A673 (cell line): ENCODE measurements around the gene MRM1. TPM values are rescaled to one million over a fixed set of nuclear protein-coding genes. Genes with fewer than 3 reads are reported as not detected.

Experiments used
- BruUV-seq: library from RNA; stranded (reverse); fragments of 400-500 nt; replicated peaks from 2 replicates; lab custom pipeline; 2021; lab: Mats Ljungman, UMichigan
- CTCF ChIA-PET: fragments of 300-600 bp; sonication (Branson Sonifier 250); formaldehyde crosslinking; loops from one replicate; lab custom pipeline; 2022; ENCODE audit warnings: antibody characterized with exemption; lab: Charles Lee
- POLR2A ChIA-PET: fragments of 300-600 bp; sonication (Branson Sonifier 250); formaldehyde crosslinking; loops from one replicate; lab custom pipeline; 2022; ENCODE audit warnings: antibody characterized with exemption; ENCODE audit not compliant: low non-redundant PET; lab: Charles Lee
- DNase-seq: peaks from one replicate; pipeline ENCODE4 v3.0.0-alpha.2; 2015; ENCODE audit warnings: low spot score
- H3K27ac ChIP-seq: fragments of 200-600 bp; sonication (generic); 2 replicates; pipeline ENCODE4 v1.5.1; 2016; ENCODE audit warnings: mixed run types, low read depth, mild to moderate bottlenecking, mixed read lengths, antibody characterized with exemption, low read length; ENCODE audit not compliant: poor library complexity, severe bottlenecking
- H3K27me3 ChIP-seq: fragments of 200-600 bp; sonication (generic); replicated peaks from 2 replicates; pipeline ENCODE4 v1.6.1; 2017; ENCODE audit warnings: mixed run types, low read depth, mild to moderate bottlenecking, mixed read lengths, antibody characterized with exemption, low read length; ENCODE audit not compliant: insufficient read depth, poor library complexity
- H3K36me3 ChIP-seq: fragments of 200-600 bp; sonication (generic); 2 replicates; pipeline ENCODE4 v1.6.1; 2016; ENCODE audit warnings: mixed run types, mild to moderate bottlenecking, mixed read lengths, antibody characterized with exemption, low read length; ENCODE audit not compliant: insufficient read depth, poor library complexity, severe bottlenecking
- H3K4me1 ChIP-seq: fragments of 200-600 bp; sonication (generic); 2 replicates; pipeline ENCODE4 v1.6.1; 2017; ENCODE audit warnings: mixed run types, mild to moderate bottlenecking, mixed read lengths, antibody characterized with exemption, low read length; ENCODE audit not compliant: insufficient read depth, poor library complexity, severe bottlenecking
- H3K4me3 ChIP-seq: fragments of 200-600 bp; sonication (generic); 2 replicates; pipeline ENCODE4 v1.5.1; 2016; ENCODE audit warnings: low read depth, mixed run types, mild to moderate bottlenecking, mixed read lengths, low read length; ENCODE audit not compliant: poor library complexity, severe bottlenecking
- H3K9me3 ChIP-seq: fragments of 200-600 bp; sonication (generic); 2 replicates; pipeline ENCODE4 v1.6.1; 2016; ENCODE audit warnings: mixed run types, low read depth, mild to moderate bottlenecking, mixed read lengths, antibody characterized with exemption, low read length; ENCODE audit not compliant: poor library complexity, severe bottlenecking
- CTCF ChIP-seq: fragments of 300-800, 200-600 bp; sonication (generic); conservative IDR thresholded peaks from 2 replicates; pipeline ENCODE4 v1.5.1; 2017; ENCODE audit warnings: low read depth, mild to moderate bottlenecking, antibody characterized with exemption, low read length, moderate library complexity, mixed read lengths
- EZH2 ChIP-seq: fragments of 200-600 bp; sonication (generic); IDR thresholded peaks from 2 replicates; pipeline ENCODE4 v1.6.1; 2017; ENCODE audit warnings: borderline replicate concordance, low read depth, mild to moderate bottlenecking, mixed read lengths, antibody characterized with exemption, low read length; ENCODE audit not compliant: poor library complexity, severe bottlenecking
- intact Hi-C: fragments of 100-400 bp; cut with micrococcal nuclease; formaldehyde crosslinking; loops from one replicate; pipeline ENCODE4 v1.10.0; 2022; ENCODE audit not compliant: unreplicated experiment
- total RNA-seq: library from RNA; stranded (reverse); gene quantifications from 2 replicates; pipeline ENCODE4 v1.2.3, GENCODE V29; 2021

The MRM1 gene
- total RNA-seq, 1 experiment from 2014 or later = 6.5 TPM

DNA sequence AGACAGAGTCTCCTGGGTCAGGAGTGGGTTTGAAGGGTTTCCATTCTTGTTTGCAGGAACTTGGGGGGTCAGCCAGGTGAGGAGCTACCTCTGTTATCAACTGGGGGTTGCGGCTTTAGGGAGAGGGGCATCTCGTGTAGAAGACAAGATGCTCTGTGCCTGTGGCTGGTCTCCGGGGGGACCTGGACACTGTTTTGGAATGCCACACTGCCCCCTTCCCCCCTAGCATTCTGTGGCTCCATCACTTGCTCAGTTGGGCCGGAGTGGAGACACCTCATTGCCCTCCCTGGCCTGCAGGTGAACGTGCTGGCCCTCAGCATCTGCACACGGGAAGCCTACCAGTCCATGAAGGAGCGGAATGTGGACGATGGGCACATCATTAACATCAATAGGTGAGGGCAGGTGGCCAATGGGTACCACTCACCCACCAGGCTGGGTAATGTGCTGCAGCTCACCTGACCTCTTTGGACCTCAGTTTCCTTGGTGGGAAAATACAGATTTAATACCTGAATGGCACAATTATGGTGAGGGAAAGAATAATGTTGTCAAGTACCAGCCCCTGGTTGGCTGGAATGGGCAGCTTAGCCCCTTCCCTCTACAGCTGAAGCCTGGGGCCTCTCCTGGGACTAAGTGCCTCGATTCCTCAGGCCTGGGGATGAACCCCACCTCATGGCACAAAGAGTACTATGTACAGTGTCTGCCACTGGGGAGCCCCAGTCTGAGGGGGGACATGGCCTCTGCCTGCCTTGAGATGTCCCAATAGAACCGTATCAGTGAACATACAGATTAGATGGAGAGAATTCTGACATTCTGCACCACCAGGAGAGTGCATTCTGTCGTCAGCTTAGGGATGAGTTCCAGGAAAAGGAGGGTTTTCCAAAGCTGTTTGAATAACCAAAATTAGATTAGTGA lies 3.3 kb upstream of the MRM1 start:
- no peaks in the 10 kb centered on the region for H3K4me1 ChIP-seq
- DNase-seq = no peak
- CTCF ChIA-PET = no interaction called here
- TF ChIP-seq CTCF (no peak), EZH2 (no peak)
- H3K4me3 ChIP-seq = no peak overlapping the region
- no TSS peak for BruUV-seq
- H3K9me3 ChIP-seq = no peaks in the 10 kb centered on the region
- POLR2A ChIA-PET = no interaction called here
- H3K36me3 ChIP-seq = no peaks in the 10 kb centered on the region
- no peak overlapping the region for H3K27ac ChIP-seq
- intact Hi-C loops = no loop called here
- no peaks in the 10 kb centered on the region for H3K27me3 ChIP-seq

- H3K4me3 ChIP-seq = no peak overlapping the region
- ChIA-PET CTCF (no interaction called here), POLR2A (no interaction called here)
- TF ChIP-seq CTCF = no peak
- no peak for TF ChIP-seq EZH2
- no peaks in the 10 kb centered on the region for H3K36me3 ChIP-seq
- no peak overlapping the region for H3K27ac ChIP-seq
- no peaks in the 10 kb centered on the region for H3K4me1 ChIP-seq
- H3K27me3 ChIP-seq = no peaks in the 10 kb centered on the region
- no peaks in the 10 kb centered on the region for H3K9me3 ChIP-seq
- DNase-seq = no peak
- intact Hi-C loops = no loop called here
- BruUV-seq = no TSS peak
Observed at GRCh38 chr17:36598951-36599401, 2.4 kb upstream of the MRM1 start.

- ChIA-PET POLR2A (no interaction called here), CTCF (no interaction called here)
- Histone ChIP-seq H3K27me3 (no peaks in the 10 kb centered on the region), H3K36me3 (no peaks in the 10 kb centered on the region), H3K27ac (no peak overlapping the region), H3K9me3 (no peaks in the 10 kb centered on the region), H3K4me1 (no peaks in the 10 kb centered on the region), H3K4me3 (no peak overlapping the region)
- intact Hi-C loops = no loop called here
- BruUV-seq = no TSS peak
- no peak for DNase-seq
- TF ChIP-seq CTCF (no peak), EZH2 (no peak)
Observed at GRCh38 chr17:36599546-36600250, 1.7 kb upstream of the MRM1 start.
